G401.6 (cell line): ENCODE data around the gene DNAJC17.

Experiments
- FAIRE-seq: peaks from 2 replicates; lab custom pipeline; 2012; peaks lifted over from hg19 to GRCh38; lab: Jason Lieb, UNC

The DNAJC17 gene

GRCh38 chr15:40739854-40740253 is 67.4 kb downstream of the DNAJC17 start:
- FAIRE-seq = no peak

- FAIRE-seq = no peak
These were observed 68.2 kb downstream of the DNAJC17 start for GRCh38 chr15:40739047-40739446.

- no peak for FAIRE-seq
These were observed 70.2 kb downstream of the DNAJC17 start for GRCh38 chr15:40737048-40737447.

- no peak for FAIRE-seq
These were observed 70.7 kb downstream of the DNAJC17 start for GRCh38 chr15:40736575-40736974.

- no peak for FAIRE-seq
These were observed 76.2 kb downstream of the DNAJC17 start for GRCh38 chr15:40731034-40731433.

GRCh38 chr15:40723919-40724318 is 83.4 kb downstream of the DNAJC17 start:
- FAIRE-seq = no peak

- FAIRE-seq = no peak
These were observed 84.3 kb downstream of the DNAJC17 start for GRCh38 chr15:40722934-40723333.

- FAIRE-seq = no peak
These were observed 84.9 kb downstream of the DNAJC17 start for GRCh38 chr15:40722354-40722753.

- no peak for FAIRE-seq
These were observed 85.6 kb downstream of the DNAJC17 start for GRCh38 chr15:40721701-40722100.

GRCh38 chr15:40716165-40716564 is 91.1 kb downstream of the DNAJC17 start:
- no peak for FAIRE-seq
